DND-41 (cell line): ENCODE measurements around the gene RBL1.

ENCODE experiments used
- ATAC-seq: fragments of 200-7000 bp; cut with Tn5 transposase; 3 replicates; pipeline ENCODE4 v1.9.1; 2021; ENCODE audit warnings: low read depth; ENCODE audit not compliant: insufficient read depth
- DNase-seq: peaks from one replicate; pipeline ENCODE4 v3.0.0-alpha.2; 2020
- H2AFZ ChIP-seq: 2 replicates; pipeline ENCODE4 v1.6.0; 2012; ENCODE audit warnings: low read depth, low read length
- H3K27ac ChIP-seq: 2 replicates; pipeline ENCODE4 v1.5.1; 2012; ENCODE audit warnings: low read length, inconsistent platforms
- H3K27me3 ChIP-seq: fragments of 200-600 bp; sonication (generic); 2 replicates; pipeline ENCODE4 v1.6.0; 2012; ENCODE audit warnings: low read length, mild to moderate bottlenecking, inconsistent platforms; ENCODE audit not compliant: insufficient read depth, poor library complexity
- H3K36me3 ChIP-seq: 2 replicates; pipeline ENCODE4 v1.5.1; 2012; ENCODE audit warnings: low read length, inconsistent platforms; ENCODE audit not compliant: insufficient read depth
- H3K4me1 ChIP-seq: 2 replicates; pipeline ENCODE4 v1.5.1; 2012; ENCODE audit warnings: mild to moderate bottlenecking, low read length; ENCODE audit not compliant: insufficient read depth
- H3K4me2 ChIP-seq: 2 replicates; pipeline ENCODE4 v1.6.0; 2012; ENCODE audit warnings: mild to moderate bottlenecking, moderate library complexity, low read length, inconsistent platforms; ENCODE audit not compliant: insufficient read depth
- H3K4me3 ChIP-seq, 2 experiments: fragments of 200-600 bp in 1 of 2; shearing (Covaris generic) in 1 of 2; 2 replicates each; pipeline ENCODE4 v1.5.1; 2012 to 2016; ENCODE audit warnings: inconsistent platforms in 2 of 2, low read length in 2 of 2, mild to moderate bottlenecking in 2 of 2, low read depth in 1 of 2, moderate library complexity in 1 of 2
- H3K79me2 ChIP-seq: 2 replicates; pipeline ENCODE4 v1.6.0; 2012; ENCODE audit warnings: low read length, inconsistent platforms; ENCODE audit not compliant: insufficient read depth
- H3K9ac ChIP-seq: 2 replicates; pipeline ENCODE4 v1.6.0; 2012; ENCODE audit warnings: low read depth, mild to moderate bottlenecking, inconsistent platforms, low read length, moderate library complexity
- H3K9me3 ChIP-seq: 2 replicates; pipeline ENCODE4 v1.5.1; 2012; ENCODE audit warnings: low read length, moderate library complexity, mild to moderate bottlenecking, inconsistent platforms; ENCODE audit not compliant: insufficient read depth, severe bottlenecking
- H4K20me1 ChIP-seq: 2 replicates; pipeline ENCODE4 v1.6.0; 2012; ENCODE audit warnings: low read length; ENCODE audit not compliant: insufficient read depth
- CTCF ChIP-seq: IDR thresholded peaks from 2 replicates; pipeline ENCODE4 v1.5.1; 2012; ENCODE audit warnings: borderline replicate concordance, low read length, moderate library complexity, mild to moderate bottlenecking; ENCODE audit not compliant: poor library complexity, severe bottlenecking; ENCODE audit errors: extremely low read depth
- EZH2 ChIP-seq: IDR thresholded peaks from 3 replicates; pipeline ENCODE4 v1.6.1; 2012; ENCODE audit warnings: borderline replicate concordance, low read depth, mild to moderate bottlenecking, moderate library complexity, low read length, inconsistent platforms; ENCODE audit not compliant: severe bottlenecking

RBL1 gene

GRCh38 chr20:36975099-36975818 is 120.5 kb downstream of the RBL1 start:
- DNase-seq, result peak; percentile 78
- no peaks in the 10 kb centered on the region for H3K9me3 ChIP-seq

GRCh38 chr20:36974660-36975059 is 121.1 kb downstream of the RBL1 start:
- DNase-seq (peak; percentile 25), ATAC-seq (peak; percentile 54; the same call in 2 of the 3 replicates)
- Histone ChIP-seq H3K4me2 (peak overlapping the region; percentile 48; the same call in 1 of the 2 replicates), H3K4me1 (peaks cover 17% of the 10 kb centered on the region), H3K36me3 (no peaks in the 10 kb centered on the region), H3K27me3 (no peaks in the 10 kb centered on the region), H3K79me2 (no peaks in the 10 kb centered on the region), H2AFZ (no peak overlapping the region), H4K20me1 (no peaks in the 10 kb centered on the region), H3K9me3 (no peaks in the 10 kb centered on the region), H3K27ac (peak overlapping the region; percentile 78; the same call in 1 of the 2 replicates), H3K4me3 (no peak overlapping the region), H3K9ac (no peak overlapping the region)
- no peak for TF ChIP-seq EZH2
- TF ChIP-seq CTCF, result no peak

More at GRCh38 chr20:36975099-36975818, 120.5 kb downstream of the RBL1 start:
- no peaks in the 10 kb centered on the region for H3K36me3 ChIP-seq
- H3K9ac ChIP-seq, result no peak overlapping the region; the same call in 1 of the 2 replicates
- no peaks in the 10 kb centered on the region for H3K79me2 ChIP-seq
- H4K20me1 ChIP-seq, result no peaks in the 10 kb centered on the region
- H3K27me3 ChIP-seq, result no peaks in the 10 kb centered on the region
- no peak overlapping the region for H3K4me3 ChIP-seq
- TF ChIP-seq CTCF, result no peak
- H2AFZ ChIP-seq, result no peak overlapping the region
- peak overlapping the region; percentile 48; the same call in 1 of the 2 replicates for H3K4me2 ChIP-seq
- peak; percentile 97 for ATAC-seq
- peaks cover 17% of the 10 kb centered on the region for H3K4me1 ChIP-seq
- H3K27ac ChIP-seq, result peak overlapping the region; percentile 78

GRCh38 chr20:36971103-36971502 is 124.7 kb downstream of the RBL1 start:
- no peak overlapping the region for H3K9ac ChIP-seq
- H3K79me2 ChIP-seq, result no peaks in the 10 kb centered on the region
- no peak overlapping the region for H2AFZ ChIP-seq
- no peaks in the 10 kb centered on the region for H4K20me1 ChIP-seq
- H3K4me3 ChIP-seq, result no peak overlapping the region
- H3K27ac ChIP-seq, result no peak overlapping the region
- no peaks in the 10 kb centered on the region for H3K27me3 ChIP-seq
- H3K4me2 ChIP-seq, result no peak overlapping the region
- DNase-seq, result no peak
- TF ChIP-seq EZH2 (no peak), CTCF (no peak)
- ATAC-seq, result no peak
- no peaks in the 10 kb centered on the region for H3K36me3 ChIP-seq
- peaks cover 17% of the 10 kb centered on the region for H3K4me1 ChIP-seq
- no peaks in the 10 kb centered on the region for H3K9me3 ChIP-seq
